Measurements from ENCODE around the gene AKIRIN1. TPM values are rescaled to one million over a fixed set of nuclear protein-coding genes. Genes with fewer than 3 reads are reported as not detected.

The AKIRIN1 gene
- total RNA-seq, 4 donors from 2014 or later = 28.4 to 54.4 (median 34.0) TPM

GRCh38 chr1:38992412-38993111 lies 1.5 kb downstream of the AKIRIN1 start:
- TF ChIP-seq CTCF (IDR thresholded peaks at IDR 0.05; ENCODE audit: low read depth) = no peak

GRCh38 chr1:38994196-38994595 lies 3.1 kb downstream of the AKIRIN1 start:
- no peak for TF ChIP-seq CTCF (IDR thresholded peaks at IDR 0.05; ENCODE audit: low read depth)

- TF ChIP-seq CTCF (IDR thresholded peaks at IDR 0.05; ENCODE audit: low read depth) = no peak
These were observed 6.2 kb downstream of the AKIRIN1 start for GRCh38 chr1:38997034-38997900.

GRCh38 chr1:38997901-38998190 lies 6.8 kb downstream of the AKIRIN1 start:
- no peak for TF ChIP-seq CTCF (IDR thresholded peaks at IDR 0.05; ENCODE audit: low read depth)

GRCh38 chr1:39001516-39002421 lies 10.7 kb downstream of the AKIRIN1 start:
- no peak for TF ChIP-seq CTCF (IDR thresholded peaks at IDR 0.05; ENCODE audit: low read depth)

GRCh38 chr1:39003281-39003680 lies 12.2 kb downstream of the AKIRIN1 start:
- TF ChIP-seq CTCF (IDR thresholded peaks at IDR 0.05; ENCODE audit: low read depth) = no peak

- TF ChIP-seq CTCF (IDR thresholded peaks at IDR 0.05; ENCODE audit: low read depth) = no peak
These were observed 12.7 kb downstream of the AKIRIN1 start for GRCh38 chr1:39003794-39004193.

Measured in subcutaneous adipose tissue (tissue), 4 donors.